A549 (cell line): ENCODE measurements around the gene KCNJ10. TPM values are rescaled to one million over a fixed set of nuclear protein-coding genes. Genes with fewer than 3 reads are reported as not detected.

Experiments used
- ATAC-seq, 2 experiments: fragments of 200-7000 bp in 1 of 2; fragments of >200 bp in 1 of 2; cut with Nextera tagmentation in 1 of 2; cut with Tn5 transposase in 1 of 2; 3 replicates each; pipeline versions ENCODE4 v1.8.0 to v1.9.1; 2018 to 2020; ENCODE audit warnings: mild to moderate bottlenecking in 1 of 2, moderate library complexity in 1 of 2
- CTCF ChIA-PET: fragments of 300-600 bp; sonication (Branson Sonifier 250); formaldehyde crosslinking; extraction: SDS; loops from one replicate; lab custom pipeline; 2021; ENCODE audit warnings: antibody characterized with exemption, inconsistent platforms; lab: Yijun Ruan, JAX
- POLR2A ChIA-PET: fragments of 350-600 bp; formaldehyde crosslinking; extraction: SDS; loops from one replicate; lab custom pipeline; 2021; ENCODE audit warnings: antibody characterized with exemption, inconsistent platforms; lab: Yijun Ruan, JAX
- DNase-seq, 2 experiments: peaks; one replicate each; pipeline versions ENCODE4 v3.0.0 to v3.0.0-alpha.2; 2011 to 2016; ENCODE audit warnings: low read depth in 1 of 2, low spot score in 1 of 2
- FAIRE-seq: peaks from 2 replicates; lab custom pipeline; 2011; peaks lifted over from hg19 to GRCh38; lab: Jason Lieb, UNC
- H3K27ac ChIP-seq, 2 experiments: fragments of >200 bp; sonication (Bioruptor Twin); formaldehyde crosslinking; 3 replicates each; pipeline ENCODE4 v1.5.1; 2016 to 2017
- H3K4me1 ChIP-seq: fragments of >200 bp; sonication (Bioruptor Twin); formaldehyde crosslinking; 3 replicates; pipeline ENCODE4 v1.6.1; 2016
- H3K4me2 ChIP-seq: fragments of >200 bp; sonication (Bioruptor Twin); formaldehyde crosslinking; 3 replicates; pipeline ENCODE4 v1.6.1; 2016
- H3K4me3 ChIP-seq: fragments of >200 bp; sonication (Bioruptor Twin); formaldehyde crosslinking; 3 replicates; pipeline ENCODE4 v1.5.1; 2016
- H3K9me3 ChIP-seq: fragments of >200 bp; sonication (Bioruptor Twin); formaldehyde crosslinking; 3 replicates; pipeline ENCODE4 v1.6.1; 2016
- ATOH8 ChIP-seq: fragments of 250-450 bp; sonication (Bioruptor Pico); IDR thresholded peaks from 2 replicates; pipeline ENCODE4 v1.5.0; 2020; ENCODE audit warnings: low read depth, mild to moderate bottlenecking, moderate library complexity
- BHLHE40 ChIP-seq: IDR thresholded peaks from 2 replicates; pipeline ENCODE4 v1.6.1; 2012; ENCODE audit warnings: low read depth, low read length, inconsistent platforms
- E2F6 ChIP-seq: IDR thresholded peaks from 2 replicates; pipeline ENCODE4 v1.6.1; 2012; ENCODE audit warnings: low read depth, borderline replicate concordance
- EP300 ChIP-seq, 2 experiments: fragments of >200 bp; sonication (Bioruptor Twin); formaldehyde crosslinking; IDR thresholded peaks; 2 replicates in 1 of 2; 3 replicates in 1 of 2; pipeline ENCODE4 v1.6.1; 2016 to 2017
- FOSL2 ChIP-seq, 2 experiments: fragments of 450-650 bp in 1 of 2; fragments of >200 bp in 1 of 2; sonication (Bioruptor Twin) in 1 of 2; formaldehyde crosslinking; IDR thresholded peaks; 2 replicates each; pipeline versions ENCODE4 v1.5.0 to v1.6.1; 2016 to 2020; ENCODE audit warnings: mild to moderate bottlenecking in 1 of 2, moderate library complexity in 1 of 2
- HOXB5 ChIP-seq: fragments of 250-450 bp; sonication (Bioruptor Pico); IDR thresholded peaks from 2 replicates; pipeline ENCODE4 v1.5.0; 2020; ENCODE audit warnings: mild to moderate bottlenecking, moderate library complexity
- JUN ChIP-seq, 2 experiments: fragments of >200 bp; sonication (Bioruptor Twin); formaldehyde crosslinking; IDR thresholded peaks; 2 replicates in 1 of 2; 3 replicates in 1 of 2; pipeline ENCODE4 v1.6.1; 2016 to 2017
- KDM5A ChIP-seq: fragments of 200-600 bp; sonication (generic); IDR thresholded peaks from 2 replicates; pipeline ENCODE4 v1.6.1; 2016; ENCODE audit warnings: antibody characterized with exemption, mild to moderate bottlenecking
- MAFK ChIP-seq: fragments of 450-650 bp; IDR thresholded peaks from 2 replicates; pipeline ENCODE4 v1.6.1; 2014; ENCODE audit not compliant: partially characterized antibody
- MAX ChIP-seq: IDR thresholded peaks from 2 replicates; pipeline ENCODE4 v1.6.1; 2012
- MYC ChIP-seq: IDR thresholded peaks from 2 replicates; pipeline ENCODE4 v1.6.1; 2012; ENCODE audit warnings: mild to moderate bottlenecking, inconsistent platforms, low read length, improper control_type of control experiment, borderline replicate concordance
- NFE2L2 ChIP-seq: fragments of 150-350 bp; conservative IDR thresholded peaks from 2 replicates; pipeline ENCODE4 v1.6.1; 2014; ENCODE audit warnings: low read length
- PHF8 ChIP-seq: fragments of 200-600 bp; sonication (generic); IDR thresholded peaks from 2 replicates; pipeline ENCODE4 v1.6.1; 2016; ENCODE audit warnings: low read depth, mild to moderate bottlenecking, antibody characterized with exemption, moderate library complexity, borderline replicate concordance
- RCOR1 ChIP-seq: fragments of 150-350 bp; IDR thresholded peaks from 2 replicates; pipeline ENCODE4 v1.6.1; 2014; ENCODE audit warnings: antibody characterized with exemption, low read length, low read depth
- REST ChIP-seq: fragments of 200-600 bp; sonication (generic); IDR thresholded peaks from 2 replicates; pipeline ENCODE4 v1.6.1; 2016; ENCODE audit warnings: antibody characterized with exemption, mild to moderate bottlenecking, moderate library complexity
- RNF2 ChIP-seq: fragments of 200-600 bp; sonication (generic); IDR thresholded peaks from 2 replicates; pipeline ENCODE4 v1.6.1; 2016; ENCODE audit warnings: low read depth, mild to moderate bottlenecking, antibody characterized with exemption, moderate library complexity, borderline replicate concordance
- TFCP2L1 ChIP-seq: fragments of 250-450 bp; sonication (Bioruptor Pico); IDR thresholded peaks from 2 replicates; pipeline ENCODE4 v1.5.0; 2021; ENCODE audit warnings: mild to moderate bottlenecking
- USF2 ChIP-seq: fragments of 450-650 bp; IDR thresholded peaks from 2 replicates; pipeline ENCODE4 v1.6.1; 2014; ENCODE audit warnings: antibody characterized with exemption
- ZNF302 ChIP-seq: fragments of 250-450 bp; sonication (Bioruptor Pico); IDR thresholded peaks from 2 replicates; pipeline ENCODE4 v1.9.0; 2021; ENCODE audit warnings: inconsistent platforms, mild to moderate bottlenecking, moderate library complexity
- WGBS: methylation state at CpG from one replicate; pipeline ENCODE4 v1.1.6; 2017; ENCODE audit errors: missing lambda C conversion rate; 5-methylcytosine and 5-hydroxymethylcytosine counted together
- polyA plus RNA-seq, 4 experiments: library from polyadenylated mRNA; depleted of rRNA in 3 of 4; stranded (reverse); fragments of >200 nt; fragmentation: RNase III in 1 of 4; extraction: RNeasy Plus Mini Kit Qiagen cat#74134 plus additional on column Dnase treatment in 1 of 4; gene quantifications; 2 replicates in 3 of 4; 3 replicates in 1 of 4; pipeline ENCODE4 v1.2.3, GENCODE V29; 2011 to 2017

KCNJ10 gene
- polyA plus RNA-seq, 2 of the 4 experiments (the other 2 are of a cell fraction) = 0.05 TPM; not detected in 1

GRCh38 chr1:160101717-160102522, 32.0 kb upstream of the KCNJ10 start:
- WGBS = 64% methylated on average over 9 of the region's 9 CpGs
- no peak for FAIRE-seq
- Histone ChIP-seq H3K27ac (peak overlapping the region; percentile 77 to 84), H3K4me2 (peak overlapping the region; percentile 71; the same call in 2 of the 3 replicates), H3K4me1 (peaks cover 36% of the 10 kb centered on the region), H3K9me3 (no peaks in the 10 kb centered on the region), H3K4me3 (no peak overlapping the region)
- TF ChIP-seq JUN (IDR thresholded peaks at IDR 0.05) (no peak), FOSL2 (IDR thresholded peaks at IDR 0.05) (no peak), FOSL2 (CRISPR knock-in tag; IDR thresholded peaks at IDR 0.05) (no peak), USF2 (no peak), PHF8 (no peak), BHLHE40 (no peak), ATOH8 (CRISPR knock-in tag) (no peak), RCOR1 (no peak), EP300 (IDR thresholded peaks at IDR 0.05) (no peak), MAX (no peak), KDM5A (no peak), NFE2L2 (no peak), REST (no peak), E2F6 (no peak), ZNF302 (CRISPR knock-in tag) (no peak), MYC (no peak), TFCP2L1 (no peak), MAFK (no peak), RNF2 (no peak), HOXB5 (CRISPR knock-in tag) (no peak)
- DNase-seq = no peak
- POLR2A ChIA-PET = interaction anchor here (1.0 to 1.5 kb wide), 3 partner anchors 88 to 161 kb away, joined by 3 to 4 read pairs (median 3); partner anchors contain the start of genes CASQ1 and DCAF8
- CTCF ChIA-PET = interaction anchor here (0.7 to 12.1 kb wide), 48 partner anchors 10 to 275 kb away, joined by 3 to 222 read pairs (median 6); partner anchors contain the start of genes ATP1A2, CASQ1, DCAF8 and PEA15
- ATAC-seq = no peak
